K562 (cell line): ENCODE data around the gene SLC29A3. TPM values are rescaled to one million over a fixed set of nuclear protein-coding genes. Genes with fewer than 3 reads are reported as not detected.
A peak's percentile ranks its signal among the peaks of the same experiment; 100 is the strongest.

Experiments
- ATAC-seq: fragments of 200-7000 bp; cut with Tn5 transposase; 3 replicates; pipeline ENCODE4 v1.9.1; 2020; ENCODE audit warnings: moderate library complexity
- BruUV-seq: library from RNA; stranded (reverse); fragments of 400-500 nt; replicated peaks from 2 replicates; lab custom pipeline; 2021; lab: Mats Ljungman, UMichigan
- CTCF ChIA-PET: fragments of 300-600 bp; formaldehyde crosslinking; extraction: SDS; loops from one replicate; lab custom pipeline; 2021; ENCODE audit warnings: low intra/inter-chr PET ratio; lab: Yijun Ruan, JAX
- POLR2A ChIA-PET: fragments of 300-600, 350-650 bp; sonication (Branson Sonifier 250); formaldehyde crosslinking; extraction: SDS; loops from one replicate; lab custom pipeline; 2021; ENCODE audit warnings: antibody characterized with exemption, inconsistent platforms; lab: Yijun Ruan, JAX
- DNase-seq, 4 experiments: peaks; one replicate each; pipeline versions ENCODE4 v3.0.0 to v3.0.0-alpha.2; 2011 to 2018; ENCODE audit warnings: low spot score in 3 of 4, mixed read lengths in 3 of 4; ENCODE audit errors: extremely low read depth in 1 of 4
- FAIRE-seq: peaks from 2 replicates; lab custom pipeline; 2011; peaks lifted over from hg19 to GRCh38; lab: Jason Lieb, UNC
- H2AFZ ChIP-seq: 2 replicates; pipeline ENCODE4 v1.6.0; 2011; ENCODE audit warnings: low read depth, low read length, control low read depth, inconsistent platforms
- H3K27ac ChIP-seq: fragments of 200-600 bp; 3 replicates; pipeline ENCODE4 v1.8.0; 2011; ENCODE audit warnings: low read depth, mild to moderate bottlenecking, control low read depth, inconsistent platforms, low read length, moderate library complexity, mixed read lengths; ENCODE audit errors: extremely low read depth
- H3K27me3 ChIP-seq, 2 experiments: fragments of 300-600 bp in 1 of 2; 2 replicates in 1 of 2; 3 replicates in 1 of 2; pipeline versions ENCODE4 v1.6.0 to v1.8.0; 2011; ENCODE audit warnings: inconsistent platforms in 2 of 2, low read length in 2 of 2, mild to moderate bottlenecking in 1 of 2, mixed read lengths in 1 of 2, moderate library complexity in 1 of 2; ENCODE audit not compliant: control insufficient read depth in 2 of 2, insufficient read depth in 2 of 2
- H3K36me3 ChIP-seq: fragments of 300-600 bp; 3 replicates; pipeline ENCODE4 v1.8.0; 2011; ENCODE audit warnings: mild to moderate bottlenecking, low read length, inconsistent platforms; ENCODE audit not compliant: control insufficient read depth, insufficient read depth
- H3K4me1 ChIP-seq, 2 experiments: fragments of 200-600 bp in 1 of 2; replicated peaks in 1 of 2; 2 replicates in 1 of 2; 3 replicates in 1 of 2; pipeline versions ENCODE4 v1.5.1 to v1.8.0; 2011; ENCODE audit warnings: inconsistent platforms in 2 of 2, low read length in 2 of 2, mild to moderate bottlenecking in 1 of 2, mixed read lengths in 1 of 2, moderate library complexity in 1 of 2; ENCODE audit not compliant: control insufficient read depth in 2 of 2, insufficient read depth in 2 of 2
- H3K4me2 ChIP-seq: 2 replicates; pipeline ENCODE4 v1.6.1; 2011; ENCODE audit warnings: low read length, control low read depth, inconsistent platforms, mixed read lengths; ENCODE audit not compliant: insufficient read depth
- H3K4me3 ChIP-seq: fragments of 200-600 bp; sonication (generic), shearing (Covaris generic); 2 replicates; pipeline ENCODE4 v1.5.1; 2016; ENCODE audit warnings: control low read depth, inconsistent platforms
- H3K79me2 ChIP-seq: fragments of 200-600 bp; 3 replicates; pipeline ENCODE4 v1.8.0; 2011; ENCODE audit warnings: low read length, inconsistent platforms; ENCODE audit not compliant: control insufficient read depth, insufficient read depth
- H3K9ac ChIP-seq, 2 experiments: 2 replicates each; pipeline versions ENCODE4 v1.6.0 to v1.6.1; 2011; ENCODE audit warnings: low read depth in 2 of 2, low read length in 2 of 2, control low read depth in 1 of 2, inconsistent platforms in 1 of 2, mild to moderate bottlenecking in 1 of 2, mixed read lengths in 1 of 2; ENCODE audit not compliant: insufficient read depth in 1 of 2
- H3K9me1 ChIP-seq: one replicate; pipeline ENCODE4 v1.6.0; 2011; ENCODE audit warnings: inconsistent platforms, mild to moderate bottlenecking, low read length, moderate library complexity; ENCODE audit not compliant: control insufficient read depth, insufficient read depth
- H3K9me3 ChIP-seq: replicated peaks from 2 replicates; pipeline ENCODE4 v1.5.1; 2011; ENCODE audit warnings: low read depth, low read length, inconsistent platforms; ENCODE audit not compliant: control insufficient read depth, insufficient read depth
- H4K20me1 ChIP-seq: replicated peaks from 2 replicates; pipeline ENCODE4 v1.6.1; 2011; ENCODE audit warnings: low read length, inconsistent platforms, mixed read lengths; ENCODE audit not compliant: control insufficient read depth, insufficient read depth
- ADNP ChIP-seq: fragments of 200-800 bp; sonication (Bioruptor generic); IDR thresholded peaks from 2 replicates; pipeline ENCODE4 v1.6.1; 2016; ENCODE audit warnings: missing genetic modification characterization, missing compliant biosample characterization
- BCOR ChIP-seq: fragments of 450-650 bp; IDR thresholded peaks from 2 replicates; pipeline ENCODE4 v1.6.1; 2016
- GATA2 ChIP-seq: sonication (generic); formaldehyde crosslinking; IDR thresholded peaks from 2 replicates; pipeline ENCODE4 v1.4.0; 2020; ENCODE audit warnings: mild to moderate bottlenecking, missing genetic modification reagents
- HDAC2 ChIP-seq: fragments of 450-650 bp; IDR thresholded peaks from 2 replicates; pipeline ENCODE4 v1.6.1; 2016; ENCODE audit warnings: mild to moderate bottlenecking
- KDM1A ChIP-seq, 2 experiments: fragments of 450-650 bp; IDR thresholded peaks; 2 replicates each; pipeline ENCODE4 v1.6.1; 2016; ENCODE audit warnings: mild to moderate bottlenecking in 2 of 2
- KLF1 ChIP-seq: fragments of 450-650 bp; IDR thresholded peaks from 2 replicates; pipeline ENCODE4 v1.6.1; 2016; ENCODE audit warnings: missing genetic modification characterization, missing compliant biosample characterization
- MEIS2 ChIP-seq: fragments of 450-650 bp; IDR thresholded peaks from 2 replicates; pipeline ENCODE4 v1.6.1; 2014; ENCODE audit warnings: mild to moderate bottlenecking; ENCODE audit not compliant: partially characterized antibody
- POLR2AphosphoS5 ChIP-seq: IDR thresholded peaks from 2 replicates; pipeline ENCODE4 v1.6.1; 2011; ENCODE audit warnings: mild to moderate bottlenecking, low read depth, low read length, moderate library complexity; ENCODE audit not compliant: control insufficient read depth, insufficient read depth
- RBM25 ChIP-seq: fragments of 200-400 bp; formaldehyde crosslinking; IDR thresholded peaks from 2 replicates; pipeline ENCODE4 v1.6.1; 2018; ENCODE audit warnings: low read length, low read depth, moderate library complexity; ENCODE audit not compliant: severe bottlenecking
- RCOR1 ChIP-seq, 2 experiments: IDR thresholded peaks; 2 replicates each; pipeline ENCODE4 v1.6.1; 2012; ENCODE audit warnings: low read depth in 2 of 2, low read length in 2 of 2, borderline replicate concordance in 1 of 2, improper control_type of control experiment in 1 of 2
- SAP30 ChIP-seq: fragments of 200-600 bp; sonication (generic); IDR thresholded peaks from 2 replicates; pipeline ENCODE4 v1.6.1; 2012; ENCODE audit warnings: borderline replicate concordance, low read depth, mild to moderate bottlenecking, moderate library complexity, low read length, control low read depth, inconsistent platforms; ENCODE audit not compliant: insufficient read depth, poor library complexity, severe bottlenecking
- U2AF1 ChIP-seq: fragments of 200-400 bp; formaldehyde crosslinking; optimal IDR thresholded peaks from 2 replicates; pipeline ENCODE3; 2017; ENCODE audit warnings: mild to moderate bottlenecking, low read depth, low read length, moderate library complexity
- ZKSCAN1 ChIP-seq: fragments of 150-350 bp; IDR thresholded peaks from 2 replicates; pipeline ENCODE4 v1.6.1; 2016; ENCODE audit warnings: low read depth, low read length
- ZNF444 ChIP-seq: fragments of 250-450 bp; sonication (Bioruptor Pico); IDR thresholded peaks from 2 replicates; pipeline ENCODE4 v1.4.0; 2020; ENCODE audit warnings: mild to moderate bottlenecking, moderate library complexity
- WGBS: fragments of 100-300 bp; shearing (Covaris generic); methylation state at CpG from one replicate; pipeline ENCODE4 v1.1.6; 2016; ENCODE audit warnings: low coverage, mixed read lengths; ENCODE audit not compliant: insufficient coverage; ENCODE audit errors: missing lambda C conversion rate; 5-methylcytosine and 5-hydroxymethylcytosine counted together
- in situ Hi-C: fragments of 300-500 bp; cut with MboI; formaldehyde crosslinking; loops from 4 replicates; pipeline ENCODE4 v1.15.0; 2018; ENCODE audit warnings: inconsistent platforms, mixed read lengths
- intact Hi-C: fragments of 100-400 bp; cut with micrococcal nuclease; formaldehyde crosslinking; loops from 2 replicates; pipeline ENCODE4 v1.14.2; 2022
- polyA plus RNA-seq, 8 experiments: library from polyadenylated mRNA; depleted of rRNA in 4 of 8; stranded (reverse) in 5 of 8; unstranded in 3 of 8; fragments of >200 nt; fragmentation: Nextera tagmentation in 2 of 8; fragmentation: Illumina TruSeq in 1 of 8; extraction: Ambion mirVana in 2 of 8; extraction: Trizol in 1 of 8; gene quantifications; 2 replicates each; pipeline versions ENCODE4 v1.2.1 to v1.2.3, GENCODE V29; 2011 to 2014; ENCODE audit warnings: inconsistent platforms in 1 of 8, missing spikeins in 1 of 8
- total RNA-seq, 7 experiments: library from RNA; depleted of rRNA in 6 of 7; stranded (reverse); fragments of >200 nt in 6 of 7; fragmentation: Illumina TruSeq in 2 of 7; extraction: Trizol in 2 of 7; gene quantifications; 2 replicates each; pipeline versions ENCODE4 v1.2.1 to v1.2.3, GENCODE V29; 2011 to 2021; ENCODE audit warnings: low replicate concordance in 1 of 7
- TF ChIP-seq, protein P1 (sequence below): fragments of 450-650 bp; IDR thresholded peaks from 2 replicates; pipeline ENCODE4 v1.6.1; 2016
- TF ChIP-seq, protein P2 (sequence below): fragments of 450-650 bp; formaldehyde crosslinking; IDR thresholded peaks from 2 replicates; pipeline ENCODE4 v1.4.0; 2020; ENCODE audit warnings: mild to moderate bottlenecking, moderate library complexity
- TF ChIP-seq, protein P3 (sequence below): fragments of 450-650 bp; formaldehyde crosslinking; conservative IDR thresholded peaks from 2 replicates; pipeline ENCODE4 v1.4.0; 2022; ENCODE audit warnings: mild to moderate bottlenecking, missing genetic modification characterization

Gene SLC29A3
- total and polyA plus RNA-seq, 9 of the 15 experiments (the other 6 are each of a cell fraction or from before 2014, with no cell fraction given) = 2.1 to 10.7 (median 4.6) TPM

GRCh38 chr10:71388583-71389310 is 69.7 kb downstream of the SLC29A3 start:
- Histone ChIP-seq H3K9me3 (no peaks in the 10 kb centered on the region), H3K9me1 (no peaks in the 10 kb centered on the region), H3K79me2 (no peaks in the 10 kb centered on the region), H3K36me3 (no peaks in the 10 kb centered on the region), H2AFZ (no peak overlapping the region), H3K27me3 (peaks cover 35 to 52% of the 10 kb centered on the region in 2 experiments), H3K9ac (no peak overlapping the region; a peak in 1 of 4 replicates), H3K27ac (no peak overlapping the region), H3K4me3 (no peak overlapping the region), H3K4me1 (peaks cover 0 to 6% of the 10 kb centered on the region in 2 experiments; a peak in 2 of 5 replicates), H4K20me1 (peaks cover 8% of the 10 kb centered on the region; the same call in 1 of the 2 replicates), H3K4me2 (no peak overlapping the region)
- WGBS = 1% methylated on average over 8 of the region's 8 CpGs
- ChIA-PET POLR2A (interaction anchor here (2.0 kb wide), 1 partner anchor 10 kb away, joined by 6 read pairs; no protein-coding TSS in a partner anchor), CTCF (interaction anchor here (1.9 kb wide), 1 partner anchor 182 kb away, joined by 4 read pairs; no protein-coding TSS in a partner anchor)
- in situ Hi-C loops = loop anchor here (10.0 kb wide), 2 partner anchors 316 to 426 kb away; no protein-coding TSS in a partner anchor
- no peak for ATAC-seq
- intact Hi-C loops = no loop called here
- BruUV-seq = no TSS peak
- DNase-seq = no peak
- no peak for FAIRE-seq
- no peak for TF ChIP-seq KLF1 (tag)
- no peak for TF ChIP-seq SAP30
- TF ChIP-seq RBM25 = peak; percentile 83
- TF ChIP-seq GATA2 (CRISPR knock-in tag) = no peak
- no peak for TF ChIP-seq POLR2AphosphoS5
- peak in 1 of 2 experiments; percentile 59; a peak in 1 of 4 replicates for TF ChIP-seq RCOR1 (IDR thresholded peaks at IDR 0.05; ENCODE audit: borderline replicate concordance in 1 of 2, low read depth in 2 of 2, low read length in 2 of 2)
- TF ChIP-seq HDAC2 = peak; percentile 35; the same call in 1 of the 2 replicates
- peak; percentile 11 to 60; a peak in 1 of 4 replicates for TF ChIP-seq KDM1A (IDR thresholded peaks at IDR 0.05)
- peak; percentile 36 for TF ChIP-seq MEIS2
- TF ChIP-seq, protein P1, sequence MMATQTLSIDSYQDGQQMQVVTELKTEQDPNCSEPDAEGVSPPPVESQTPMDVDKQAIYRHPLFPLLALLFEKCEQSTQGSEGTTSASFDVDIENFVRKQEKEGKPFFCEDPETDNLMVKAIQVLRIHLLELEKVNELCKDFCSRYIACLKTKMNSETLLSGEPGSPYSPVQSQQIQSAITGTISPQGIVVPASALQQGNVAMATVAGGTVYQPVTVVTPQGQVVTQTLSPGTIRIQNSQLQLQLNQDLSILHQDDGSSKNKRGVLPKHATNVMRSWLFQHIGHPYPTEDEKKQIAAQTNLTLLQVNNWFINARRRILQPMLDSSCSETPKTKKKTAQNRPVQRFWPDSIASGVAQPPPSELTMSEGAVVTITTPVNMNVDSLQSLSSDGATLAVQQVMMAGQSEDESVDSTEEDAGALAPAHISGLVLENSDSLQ = peak; percentile 89
- TF ChIP-seq ZNF444 (CRISPR knock-in tag) = no peak
- TF ChIP-seq U2AF1 = no peak
- TF ChIP-seq, protein P2, sequence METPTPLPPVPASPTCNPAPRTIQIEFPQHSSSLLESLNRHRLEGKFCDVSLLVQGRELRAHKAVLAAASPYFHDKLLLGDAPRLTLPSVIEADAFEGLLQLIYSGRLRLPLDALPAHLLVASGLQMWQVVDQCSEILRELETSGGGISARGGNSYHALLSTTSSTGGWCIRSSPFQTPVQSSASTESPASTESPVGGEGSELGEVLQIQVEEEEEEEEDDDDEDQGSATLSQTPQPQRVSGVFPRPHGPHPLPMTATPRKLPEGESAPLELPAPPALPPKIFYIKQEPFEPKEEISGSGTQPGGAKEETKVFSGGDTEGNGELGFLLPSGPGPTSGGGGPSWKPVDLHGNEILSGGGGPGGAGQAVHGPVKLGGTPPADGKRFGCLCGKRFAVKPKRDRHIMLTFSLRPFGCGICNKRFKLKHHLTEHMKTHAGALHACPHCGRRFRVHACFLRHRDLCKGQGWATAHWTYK (CRISPR knock-in tag) = no peak
- TF ChIP-seq, protein P3, sequence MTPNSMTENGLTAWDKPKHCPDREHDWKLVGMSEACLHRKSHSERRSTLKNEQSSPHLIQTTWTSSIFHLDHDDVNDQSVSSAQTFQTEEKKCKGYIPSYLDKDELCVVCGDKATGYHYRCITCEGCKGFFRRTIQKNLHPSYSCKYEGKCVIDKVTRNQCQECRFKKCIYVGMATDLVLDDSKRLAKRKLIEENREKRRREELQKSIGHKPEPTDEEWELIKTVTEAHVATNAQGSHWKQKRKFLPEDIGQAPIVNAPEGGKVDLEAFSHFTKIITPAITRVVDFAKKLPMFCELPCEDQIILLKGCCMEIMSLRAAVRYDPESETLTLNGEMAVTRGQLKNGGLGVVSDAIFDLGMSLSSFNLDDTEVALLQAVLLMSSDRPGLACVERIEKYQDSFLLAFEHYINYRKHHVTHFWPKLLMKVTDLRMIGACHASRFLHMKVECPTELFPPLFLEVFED (CRISPR knock-in tag) = no peak
- peak; percentile 74; the same call in 1 of the 2 replicates for TF ChIP-seq ADNP (tag)
- peak; percentile 92 for TF ChIP-seq BCOR
- TF ChIP-seq ZKSCAN1 = 0 out of 2 replicates have a peak, but pooled peaks have one; percentile 40
